GM18907 (cell line): ENCODE measurements around the gene TPCN2.

Experiments used
- ATAC-seq: cut with Tn5 transposase; IDR thresholded peaks from one replicate; pipeline ENCODE4 v1.9.1; 2021; ENCODE audit warnings: mild to moderate bottlenecking, moderate library complexity; ENCODE audit not compliant: unreplicated experiment

Gene TPCN2

GRCh38 chr11:69091638-69092165 is 43.0 kb downstream of the TPCN2 start:
- no peak for ATAC-seq

DNA sequence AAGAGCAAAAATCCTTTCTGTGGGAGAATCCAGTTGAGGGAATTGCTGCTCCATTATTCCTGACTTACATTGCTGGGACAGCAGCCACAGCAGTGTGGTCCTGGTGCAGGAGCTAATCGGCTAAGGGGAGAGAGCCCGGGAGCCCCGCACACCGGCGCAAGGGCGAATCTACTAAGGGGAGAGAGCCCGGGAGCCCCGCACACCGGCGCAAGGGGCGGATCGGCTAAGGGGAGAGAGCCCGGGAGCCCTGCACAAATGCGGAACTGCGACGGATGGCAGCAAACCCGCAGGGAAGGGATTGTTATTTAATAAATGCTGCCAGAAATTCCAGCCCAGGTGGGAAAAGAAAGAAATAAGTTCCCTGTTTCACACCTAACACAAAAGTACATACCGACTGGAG is 43.5 kb downstream of the TPCN2 start:
- no peak for ATAC-seq

DNA sequence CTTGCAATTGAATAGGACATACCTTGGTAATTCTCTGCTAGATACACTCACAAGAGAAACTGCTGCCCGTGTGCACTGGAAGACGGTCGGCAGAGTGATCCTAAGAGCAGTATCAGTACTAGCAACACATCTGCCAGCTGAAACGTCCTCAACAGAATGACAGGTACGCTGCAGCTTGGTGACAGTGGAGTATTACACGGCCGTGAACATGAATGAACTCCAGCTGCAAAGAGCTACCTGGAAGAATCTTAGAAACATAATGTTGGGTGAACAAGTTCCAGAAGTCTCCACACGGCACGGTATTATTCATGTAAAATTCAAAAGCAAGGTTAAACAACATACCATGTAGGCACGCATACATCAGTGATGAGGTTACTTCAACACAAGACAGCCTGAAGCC is 44.4 kb downstream of the TPCN2 start:
- no peak for ATAC-seq

DNA sequence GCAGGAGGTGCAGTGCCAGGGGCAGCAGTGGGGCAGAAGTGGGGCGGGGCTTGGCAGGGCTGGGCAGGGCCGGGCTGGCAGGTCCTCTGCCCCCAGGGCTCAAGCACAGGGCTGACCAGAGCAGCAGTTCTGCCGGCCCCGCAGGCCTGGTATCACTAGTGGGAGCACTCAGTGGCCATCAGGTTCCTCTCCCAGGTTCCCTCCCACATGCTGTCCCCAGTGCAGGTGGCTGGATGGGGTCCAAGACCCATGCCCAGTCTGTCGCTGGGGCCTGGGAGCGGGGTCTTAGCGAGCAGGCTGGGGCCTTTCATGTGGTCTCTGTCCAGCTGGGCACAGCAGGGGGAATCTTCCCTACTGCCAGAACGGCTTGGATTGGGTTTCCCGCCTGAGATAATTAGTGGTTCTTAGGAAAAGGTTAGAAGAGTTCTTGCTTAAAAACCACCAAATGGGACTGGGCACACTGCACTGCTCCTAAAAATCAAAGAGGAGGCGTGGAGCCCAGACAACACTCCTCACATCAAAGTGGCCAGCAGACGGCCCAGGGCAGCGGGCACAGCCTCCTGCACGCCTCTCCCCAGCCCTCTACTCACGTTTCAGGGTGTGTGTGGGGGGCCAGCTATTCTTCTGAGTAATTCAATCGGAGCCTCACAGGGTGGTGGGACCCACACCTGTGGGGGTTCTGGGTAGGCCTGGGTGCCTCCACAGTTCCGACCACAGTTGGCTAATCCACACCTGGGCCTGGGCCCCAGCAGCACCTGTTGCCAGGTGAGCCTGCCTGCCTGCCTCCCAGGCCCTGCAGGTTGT is 45.6 kb downstream of the TPCN2 start:
- ATAC-seq: no peak

DNA sequence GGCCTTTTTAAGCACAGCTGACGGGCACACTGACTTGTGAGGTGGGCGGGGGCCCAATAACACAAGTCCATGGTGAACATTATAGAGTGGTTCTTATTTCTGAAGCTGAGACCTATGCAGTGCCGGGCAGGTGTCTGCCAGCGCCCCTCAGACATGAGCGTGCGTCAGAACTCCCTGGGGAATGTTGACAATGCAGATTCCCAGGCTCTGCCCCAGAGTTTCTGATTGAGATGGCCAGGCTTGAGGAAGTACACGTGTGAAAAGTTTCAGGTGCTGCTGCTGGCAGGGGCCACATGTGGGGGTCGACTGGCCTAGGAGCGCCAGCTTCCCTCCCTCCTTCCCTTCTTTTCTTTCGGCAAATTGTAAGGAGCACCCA is 46.2 kb downstream of the TPCN2 start:
- no peak for ATAC-seq

DNA sequence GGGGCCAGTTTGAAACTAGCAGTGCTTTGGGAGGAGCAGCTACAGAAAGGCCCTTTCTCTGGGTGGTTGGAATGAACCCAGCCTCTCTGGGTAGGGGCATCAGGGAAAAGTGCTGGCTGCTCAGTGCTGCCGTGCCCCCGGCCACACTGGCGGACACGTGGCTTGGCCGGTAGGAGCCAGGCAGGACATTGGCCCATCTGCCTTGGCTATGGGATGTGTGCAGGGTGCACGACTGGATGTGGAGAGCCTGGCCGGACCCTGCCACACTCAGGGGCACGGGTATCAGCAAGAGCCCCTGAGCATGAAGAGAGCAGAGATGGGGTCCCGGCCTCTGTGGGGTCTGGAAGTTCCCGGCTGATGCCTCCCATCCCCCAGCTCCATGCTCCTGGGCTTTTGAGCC is 46.6 kb downstream of the TPCN2 start:
- no peak for ATAC-seq

DNA sequence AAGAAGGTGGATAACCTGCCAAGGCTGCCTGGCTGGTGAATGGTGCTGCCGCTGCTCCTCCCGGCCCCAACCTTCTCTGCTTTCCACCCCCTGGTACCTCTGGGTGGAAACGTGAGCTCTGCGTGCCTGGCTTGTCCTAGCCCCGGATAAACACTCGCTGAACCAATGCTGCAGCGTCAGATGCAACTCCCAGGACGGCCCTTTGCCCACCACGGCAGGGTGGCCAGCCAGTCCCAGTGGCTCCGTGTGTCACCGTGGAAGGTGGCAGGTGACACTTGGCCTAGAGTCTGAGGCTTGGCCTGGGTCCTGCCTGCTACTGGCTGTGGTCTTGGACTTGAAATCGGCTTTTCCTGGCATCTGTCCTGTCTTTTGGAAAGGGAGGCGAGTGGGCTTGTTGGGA is 47.7 kb downstream of the TPCN2 start:
- no peak for ATAC-seq

- no peak for ATAC-seq
Measured at GRCh38 chr11:69097263-69097662, 48.5 kb downstream of the TPCN2 start.

DNA sequence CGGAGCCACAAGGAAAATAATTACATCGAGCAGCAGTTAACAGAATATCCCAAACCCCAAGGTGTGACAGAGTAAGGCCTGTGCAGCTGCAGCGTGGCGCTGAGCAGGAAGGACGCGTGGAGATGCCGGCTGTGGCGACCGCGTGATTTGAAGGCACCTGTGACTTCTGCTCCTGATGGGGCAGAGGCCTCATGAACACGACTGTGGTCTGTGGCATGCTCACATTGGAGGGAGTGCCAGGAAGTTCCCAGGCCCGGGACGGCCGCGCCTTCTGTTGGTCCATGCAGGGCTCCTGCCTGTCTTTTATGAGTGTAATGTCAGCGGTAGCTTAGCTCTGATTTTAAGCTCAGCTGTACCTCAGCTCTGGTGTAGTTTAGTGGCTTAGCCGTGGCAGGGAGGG is 50.4 kb downstream of the TPCN2 start:
- no peak for ATAC-seq

GRCh38 chr11:69100454-69101114 is 51.9 kb downstream of the TPCN2 start:
- no peak for ATAC-seq

GRCh38 chr11:69101115-69101791 is 52.5 kb downstream of the TPCN2 start:
- no peak for ATAC-seq

GRCh38 chr11:69101792-69102695 is 53.3 kb downstream of the TPCN2 start:
- ATAC-seq: no peak

GRCh38 chr11:69102732-69103615 is 54.2 kb downstream of the TPCN2 start:
- ATAC-seq: no peak

GRCh38 chr11:69104212-69104855 is 55.6 kb downstream of the TPCN2 start:
- ATAC-seq: no peak

GRCh38 chr11:69104856-69105395 is 56.2 kb downstream of the TPCN2 start:
- ATAC-seq: no peak

DNA sequence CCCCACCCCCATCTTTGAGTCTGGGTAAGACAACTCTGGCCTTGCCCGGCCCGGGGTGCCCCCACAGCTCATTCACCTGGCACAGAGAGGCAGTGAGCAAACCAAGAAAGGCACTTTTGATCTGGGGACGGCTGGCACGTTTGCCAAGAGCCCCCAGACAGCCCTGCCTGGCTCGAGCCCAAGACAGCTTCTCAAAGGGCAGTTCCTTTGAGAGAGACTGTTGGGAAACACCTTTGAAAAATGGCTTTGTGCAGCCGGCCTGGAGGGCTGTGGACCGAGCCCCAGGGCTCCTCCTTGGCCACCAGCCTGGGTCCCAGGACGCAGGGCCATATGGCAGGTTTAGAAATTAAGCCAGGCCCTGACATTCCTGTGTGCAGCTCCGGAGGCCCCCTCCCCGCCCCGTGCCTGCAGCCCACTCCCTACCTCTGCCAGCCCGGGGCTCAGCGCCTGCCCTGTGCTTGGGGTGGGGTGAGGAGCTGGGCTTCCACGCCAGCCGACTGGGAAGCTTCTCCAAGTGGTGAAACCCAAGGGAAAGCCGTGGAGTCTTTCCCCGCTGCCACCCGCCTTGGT is 56.8 kb downstream of the TPCN2 start:
- no peak for ATAC-seq

- no peak for ATAC-seq
Measured at GRCh38 chr11:69106031-69106811, 57.5 kb downstream of the TPCN2 start.

DNA sequence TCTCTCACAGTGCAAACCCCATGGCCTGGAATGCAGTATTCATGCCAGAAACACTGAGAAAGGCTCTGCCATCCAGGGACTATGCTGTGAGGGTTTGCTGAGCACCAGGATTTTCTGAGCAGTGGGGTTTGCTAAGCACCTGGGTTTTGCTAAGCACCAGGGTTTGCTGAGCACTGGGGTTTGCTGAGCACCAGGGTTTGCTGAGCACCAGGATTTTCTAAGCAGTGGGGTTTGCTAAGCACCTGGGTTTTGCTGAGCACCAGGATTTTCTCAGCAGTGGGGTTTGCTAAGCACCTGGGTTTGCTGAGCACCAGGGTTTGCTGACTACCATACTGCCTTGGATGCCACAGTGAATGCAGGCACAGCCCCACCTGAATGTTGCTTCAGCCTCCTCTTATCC is 58.7 kb downstream of the TPCN2 start:
- ATAC-seq: no peak
